GM12878 (cell line): ENCODE data around the gene YAP1. TPM values are rescaled to one million over a fixed set of nuclear protein-coding genes. Genes with fewer than 3 reads are reported as not detected.

Experiments
- ATAC-seq: fragments of 200-7000 bp; cut with Tn5 transposase; 3 replicates; pipeline ENCODE4 v1.9.1; 2020; ENCODE audit warnings: mild to moderate bottlenecking, moderate library complexity
- BruUV-seq: library from RNA; stranded (reverse); fragments of 400-500 nt; replicated peaks from 2 replicates; lab custom pipeline; 2021; lab: Mats Ljungman, UMichigan
- CTCF ChIA-PET: fragments of 300-600 bp; sonication (Branson Sonifier 250); formaldehyde crosslinking; extraction: SDS; loops from one replicate; lab custom pipeline; 2021; ENCODE audit warnings: inconsistent platforms; lab: Yijun Ruan, JAX
- POLR2A ChIA-PET: fragments of 350-600 bp; formaldehyde crosslinking; extraction: SDS; loops from one replicate; lab custom pipeline; 2021; ENCODE audit warnings: inconsistent platforms; lab: Charles Lee
- RAD21 ChIA-PET: fragments of 300-600 bp; sonication (Branson Sonifier 250); formaldehyde crosslinking; loops from one replicate; lab custom pipeline; 2023; ENCODE audit warnings: antibody characterized with exemption; ENCODE audit not compliant: unreplicated experiment; lab: Charles Lee
- SMC1A ChIA-PET: fragments of 300-600 bp; sonication (Branson Sonifier 250); formaldehyde crosslinking; loops from one replicate; lab custom pipeline; 2023; ENCODE audit not compliant: unreplicated experiment, uncharacterized antibody; lab: Charles Lee
- DNase-seq: peaks from one replicate; pipeline ENCODE4 v3.0.0-alpha.2; 2011; ENCODE audit warnings: low read depth, low spot score
- FAIRE-seq: peaks from 3 replicates; lab custom pipeline; 2011; peaks lifted over from hg19 to GRCh38; lab: Jason Lieb, UNC
- H2AFZ ChIP-seq: 2 replicates; pipeline ENCODE4 v1.6.0; 2011; ENCODE audit warnings: low read depth, low read length, control low read depth; ENCODE audit not compliant: control insufficient read depth
- H3K27ac ChIP-seq: 2 replicates; pipeline ENCODE4 v1.5.1; 2011; ENCODE audit warnings: control low read depth; ENCODE audit not compliant: control insufficient read depth, insufficient read depth
- H3K27me3 ChIP-seq, 2 experiments: replicated peaks in 1 of 2; 2 replicates each; pipeline versions ENCODE4 v1.6.0 to v1.6.1; 2011; ENCODE audit warnings: low read length in 1 of 2; ENCODE audit not compliant: control insufficient read depth in 2 of 2, insufficient read depth in 2 of 2
- H3K36me3 ChIP-seq, 2 experiments: 2 replicates each; pipeline ENCODE4 v1.5.1; 2011; ENCODE audit warnings: low read length in 1 of 2; ENCODE audit not compliant: control insufficient read depth in 2 of 2, insufficient read depth in 2 of 2
- H3K4me1 ChIP-seq: 2 replicates; pipeline ENCODE4 v1.6.1; 2011; ENCODE audit warnings: mild to moderate bottlenecking, low read length, moderate library complexity, mixed read lengths; ENCODE audit not compliant: control insufficient read depth, insufficient read depth
- H3K4me2 ChIP-seq: 2 replicates; pipeline ENCODE4 v1.6.0; 2011; ENCODE audit warnings: control low read depth; ENCODE audit not compliant: control insufficient read depth, insufficient read depth
- H3K4me3 ChIP-seq: fragments of 200-600 bp; sonication (generic); 2 replicates; pipeline ENCODE4 v1.5.1; 2016
- H3K79me2 ChIP-seq: 2 replicates; pipeline ENCODE4 v1.6.0; 2011; ENCODE audit warnings: low read length; ENCODE audit not compliant: control insufficient read depth, insufficient read depth
- H3K9ac ChIP-seq: 2 replicates; pipeline ENCODE4 v1.8.0; 2011; ENCODE audit warnings: low read length, control low read depth, mixed read lengths; ENCODE audit not compliant: control insufficient read depth, insufficient read depth
- H3K9me3 ChIP-seq: replicated peaks from 3 replicates; pipeline ENCODE4 v1.5.1; 2011; ENCODE audit warnings: mild to moderate bottlenecking, low read length; ENCODE audit not compliant: control insufficient read depth, insufficient read depth
- H4K20me1 ChIP-seq: 2 replicates; pipeline ENCODE4 v1.6.0; 2011; ENCODE audit not compliant: control insufficient read depth, insufficient read depth
- CBFB ChIP-seq: IDR thresholded peaks from 2 replicates; pipeline ENCODE4 v1.6.1; 2016; ENCODE audit warnings: antibody characterized with exemption, low read depth
- EZH2 ChIP-seq: IDR thresholded peaks from 2 replicates; pipeline ENCODE4 v1.6.1; 2012; ENCODE audit warnings: low read depth, mild to moderate bottlenecking, control low read depth, inconsistent platforms, low read length, borderline replicate concordance; ENCODE audit not compliant: control insufficient read depth
- HDAC6 ChIP-seq: fragments of 200-600 bp; sonication (generic); IDR thresholded peaks from one replicate; pipeline ENCODE4 v1.8.0; 2017; ENCODE audit warnings: antibody characterized with exemption; ENCODE audit not compliant: unreplicated experiment
- HDGF ChIP-seq: fragments of 450-650 bp; IDR thresholded peaks from 2 replicates; pipeline ENCODE4 v1.6.1; 2016; ENCODE audit warnings: antibody characterized with exemption
- KDM1A ChIP-seq: fragments of 200-600 bp; sonication (generic); IDR thresholded peaks from 2 replicates; pipeline ENCODE4 v1.6.1; 2016; ENCODE audit warnings: borderline replicate concordance
- in situ Hi-C: fragments of 300-500 bp; cut with MboI; formaldehyde crosslinking; loops from 9 replicates; pipeline ENCODE4 v1.14.3; 2018; ENCODE audit warnings: mixed read lengths
- intact Hi-C: fragments of 100-400 bp; cut with micrococcal nuclease; formaldehyde crosslinking; loops from one replicate; pipeline ENCODE4 v1.14.2; 2022; ENCODE audit not compliant: unreplicated experiment
- polyA plus RNA-seq, 11 experiments: library from polyadenylated mRNA; depleted of rRNA in 4 of 11; unstranded in 6 of 11; stranded (reverse) in 5 of 11; fragments of >200 nt; fragmentation: Nextera tagmentation in 4 of 11; fragmentation: Illumina TruSeq in 1 of 11; extraction: Ambion mirVana in 4 of 11; extraction: Trizol in 1 of 11; gene quantifications; 1 replicate in 1 of 11; 2 replicates in 10 of 11; pipeline versions ENCODE4 v1.2.1 to v1.2.3, GENCODE V29; 2011 to 2016; ENCODE audit warnings: inconsistent platforms in 2 of 11, missing spikeins in 2 of 11, low read depth in 1 of 11
- total RNA-seq, 4 experiments: library from RNA; depleted of rRNA in 3 of 4; stranded (reverse); fragments of >200 nt in 3 of 4; fragmentation: Illumina TruSeq in 1 of 4; extraction: Trizol in 1 of 4; gene quantifications; 2 replicates each; pipeline versions ENCODE4 v1.2.1 to v1.2.3, GENCODE V29; 2013 to 2021
- TF ChIP-seq, protein P1 (sequence below): fragments of 450-650 bp; formaldehyde crosslinking; IDR thresholded peaks from 2 replicates; pipeline ENCODE4 v1.4.0; 2022; ENCODE audit warnings: mild to moderate bottlenecking, moderate library complexity
- TF ChIP-seq, protein P2 (sequence below): fragments of 450-650 bp; IDR thresholded peaks from 2 replicates; pipeline ENCODE4 v1.6.1; 2016; ENCODE audit warnings: mild to moderate bottlenecking
- TF ChIP-seq, protein P3 (sequence below): fragments of 450-650 bp; IDR thresholded peaks from 2 replicates; pipeline ENCODE4 v1.6.1; 2017; ENCODE audit warnings: mild to moderate bottlenecking, moderate library complexity
- TF ChIP-seq, protein P4 (sequence below): fragments of 450-650 bp; IDR thresholded peaks from 2 replicates; pipeline ENCODE4 v1.6.1; 2017; ENCODE audit warnings: borderline replicate concordance
- TF ChIP-seq, protein P5 (sequence below): fragments of 450-650 bp; IDR thresholded peaks from 2 replicates; pipeline ENCODE4 v1.6.1; 2017; ENCODE audit warnings: mild to moderate bottlenecking, moderate library complexity

The YAP1 gene
- total and polyA plus RNA-seq, 10 of the 15 experiments (the other 5 are each of a cell fraction or from before 2014, with no cell fraction given), result 0.03 to 0.33 (median 0.10) TPM; not detected in 6

DNA sequence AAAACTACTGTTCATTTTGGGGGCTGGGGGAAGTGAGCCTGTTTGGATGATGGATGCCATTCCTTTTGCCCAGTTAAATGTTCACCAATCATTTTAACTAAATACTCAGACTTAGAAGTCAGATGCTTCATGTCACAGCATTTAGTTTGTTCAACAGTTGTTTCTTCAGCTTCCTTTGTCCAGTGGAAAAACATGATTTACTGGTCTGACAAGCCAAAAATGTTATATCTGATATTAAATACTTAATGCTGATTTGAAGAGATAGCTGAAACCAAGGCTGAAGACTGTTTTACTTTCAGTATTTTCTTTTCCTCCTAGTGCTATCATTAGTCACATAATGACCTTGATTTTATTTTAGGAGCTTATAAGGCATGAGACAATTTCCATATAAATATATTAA, 119.9 kb downstream of the YAP1 start:
- Histone ChIP-seq H3K36me3 (no peaks in the 10 kb centered on the region), H2AFZ (no peak overlapping the region), H3K27me3 (no peaks in the 10 kb centered on the region; a peak in 2 of 4 replicates), H3K4me3 (no peak overlapping the region), H3K9me3 (no peaks in the 10 kb centered on the region), H3K9ac (no peak overlapping the region), H3K27ac (no peak overlapping the region), H3K4me1 (no peaks in the 10 kb centered on the region), H3K79me2 (no peaks in the 10 kb centered on the region), H4K20me1 (no peaks in the 10 kb centered on the region), H3K4me2 (no peak overlapping the region)
- in situ Hi-C loops (no loop called here), intact Hi-C loops (no loop called here)
- POLR2A ChIA-PET, result no interaction called here
- FAIRE-seq, result no peak
- RAD21 ChIA-PET, result no interaction called here
- no peak for DNase-seq
- SMC1A ChIA-PET, result interaction anchor here (0.9 to 1.5 kb wide), 3 partner anchors 13 to 42 kb away, joined by 3 read pairs; no protein-coding TSS in a partner anchor
- CTCF ChIA-PET, result no interaction called here
- ATAC-seq, result no peak
- BruUV-seq, result no TSS peak
- TF ChIP-seq, protein P1, sequence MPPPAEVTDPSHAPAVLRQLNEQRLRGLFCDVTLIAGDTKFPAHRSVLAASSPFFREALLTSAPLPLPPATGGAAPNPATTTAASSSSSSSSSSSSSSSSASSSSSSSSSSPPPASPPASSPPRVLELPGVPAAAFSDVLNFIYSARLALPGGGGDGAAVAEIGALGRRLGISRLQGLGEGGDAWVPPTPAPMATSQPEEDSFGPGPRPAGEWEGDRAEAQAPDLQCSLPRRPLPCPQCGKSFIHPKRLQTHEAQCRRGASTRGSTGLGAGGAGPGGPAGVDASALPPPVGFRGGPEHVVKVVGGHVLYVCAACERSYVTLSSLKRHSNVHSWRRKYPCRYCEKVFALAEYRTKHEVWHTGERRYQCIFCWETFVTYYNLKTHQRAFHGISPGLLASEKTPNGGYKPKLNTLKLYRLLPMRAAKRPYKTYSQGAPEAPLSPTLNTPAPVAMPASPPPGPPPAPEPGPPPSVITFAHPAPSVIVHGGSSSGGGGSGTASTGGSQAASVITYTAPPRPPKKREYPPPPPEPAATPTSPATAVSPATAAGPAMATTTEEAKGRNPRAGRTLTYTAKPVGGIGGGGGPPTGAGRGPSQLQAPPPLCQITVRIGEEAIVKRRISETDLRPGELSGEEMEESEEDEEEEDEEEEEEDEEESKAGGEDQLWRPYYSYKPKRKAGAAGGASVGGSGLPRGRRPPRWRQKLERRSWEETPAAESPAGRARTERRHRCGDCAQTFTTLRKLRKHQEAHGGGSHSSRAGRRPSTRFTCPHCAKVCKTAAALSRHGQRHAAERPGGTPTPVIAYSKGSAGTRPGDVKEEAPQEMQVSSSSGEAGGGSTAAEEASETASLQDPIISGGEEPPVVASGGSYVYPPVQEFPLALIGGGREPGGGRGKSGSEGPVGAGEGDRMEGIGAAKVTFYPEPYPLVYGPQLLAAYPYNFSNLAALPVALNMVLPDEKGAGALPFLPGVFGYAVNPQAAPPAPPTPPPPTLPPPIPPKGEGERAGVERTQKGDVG (CRISPR knock-in tag), result no peak
- TF ChIP-seq HDAC6, result no peak
- TF ChIP-seq, protein P2, sequence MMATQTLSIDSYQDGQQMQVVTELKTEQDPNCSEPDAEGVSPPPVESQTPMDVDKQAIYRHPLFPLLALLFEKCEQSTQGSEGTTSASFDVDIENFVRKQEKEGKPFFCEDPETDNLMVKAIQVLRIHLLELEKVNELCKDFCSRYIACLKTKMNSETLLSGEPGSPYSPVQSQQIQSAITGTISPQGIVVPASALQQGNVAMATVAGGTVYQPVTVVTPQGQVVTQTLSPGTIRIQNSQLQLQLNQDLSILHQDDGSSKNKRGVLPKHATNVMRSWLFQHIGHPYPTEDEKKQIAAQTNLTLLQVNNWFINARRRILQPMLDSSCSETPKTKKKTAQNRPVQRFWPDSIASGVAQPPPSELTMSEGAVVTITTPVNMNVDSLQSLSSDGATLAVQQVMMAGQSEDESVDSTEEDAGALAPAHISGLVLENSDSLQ, result no peak
- TF ChIP-seq CBFB, result no peak
- TF ChIP-seq KDM1A, result no peak
- TF ChIP-seq, protein P3, sequence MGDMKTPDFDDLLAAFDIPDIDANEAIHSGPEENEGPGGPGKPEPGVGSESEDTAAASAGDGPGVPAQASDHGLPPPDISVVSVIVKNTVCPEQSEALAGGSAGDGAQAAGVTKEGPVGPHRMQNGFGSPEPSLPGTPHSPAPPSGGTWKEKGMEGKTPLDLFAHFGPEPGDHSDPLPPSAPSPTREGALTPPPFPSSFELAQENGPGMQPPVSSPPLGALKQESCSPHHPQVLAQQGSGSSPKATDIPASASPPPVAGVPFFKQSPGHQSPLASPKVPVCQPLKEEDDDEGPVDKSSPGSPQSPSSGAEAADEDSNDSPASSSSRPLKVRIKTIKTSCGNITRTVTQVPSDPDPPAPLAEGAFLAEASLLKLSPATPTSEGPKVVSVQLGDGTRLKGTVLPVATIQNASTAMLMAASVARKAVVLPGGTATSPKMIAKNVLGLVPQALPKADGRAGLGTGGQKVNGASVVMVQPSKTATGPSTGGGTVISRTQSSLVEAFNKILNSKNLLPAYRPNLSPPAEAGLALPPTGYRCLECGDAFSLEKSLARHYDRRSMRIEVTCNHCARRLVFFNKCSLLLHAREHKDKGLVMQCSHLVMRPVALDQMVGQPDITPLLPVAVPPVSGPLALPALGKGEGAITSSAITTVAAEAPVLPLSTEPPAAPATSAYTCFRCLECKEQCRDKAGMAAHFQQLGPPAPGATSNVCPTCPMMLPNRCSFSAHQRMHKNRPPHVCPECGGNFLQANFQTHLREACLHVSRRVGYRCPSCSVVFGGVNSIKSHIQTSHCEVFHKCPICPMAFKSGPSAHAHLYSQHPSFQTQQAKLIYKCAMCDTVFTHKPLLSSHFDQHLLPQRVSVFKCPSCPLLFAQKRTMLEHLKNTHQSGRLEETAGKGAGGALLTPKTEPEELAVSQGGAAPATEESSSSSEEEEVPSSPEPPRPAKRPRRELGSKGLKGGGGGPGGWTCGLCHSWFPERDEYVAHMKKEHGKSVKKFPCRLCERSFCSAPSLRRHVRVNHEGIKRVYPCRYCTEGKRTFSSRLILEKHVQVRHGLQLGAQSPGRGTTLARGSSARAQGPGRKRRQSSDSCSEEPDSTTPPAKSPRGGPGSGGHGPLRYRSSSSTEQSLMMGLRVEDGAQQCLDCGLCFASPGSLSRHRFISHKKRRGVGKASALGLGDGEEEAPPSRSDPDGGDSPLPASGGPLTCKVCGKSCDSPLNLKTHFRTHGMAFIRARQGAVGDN, result no peak
- TF ChIP-seq EZH2, result no peak
- no peak for TF ChIP-seq HDGF
- TF ChIP-seq, protein P4, sequence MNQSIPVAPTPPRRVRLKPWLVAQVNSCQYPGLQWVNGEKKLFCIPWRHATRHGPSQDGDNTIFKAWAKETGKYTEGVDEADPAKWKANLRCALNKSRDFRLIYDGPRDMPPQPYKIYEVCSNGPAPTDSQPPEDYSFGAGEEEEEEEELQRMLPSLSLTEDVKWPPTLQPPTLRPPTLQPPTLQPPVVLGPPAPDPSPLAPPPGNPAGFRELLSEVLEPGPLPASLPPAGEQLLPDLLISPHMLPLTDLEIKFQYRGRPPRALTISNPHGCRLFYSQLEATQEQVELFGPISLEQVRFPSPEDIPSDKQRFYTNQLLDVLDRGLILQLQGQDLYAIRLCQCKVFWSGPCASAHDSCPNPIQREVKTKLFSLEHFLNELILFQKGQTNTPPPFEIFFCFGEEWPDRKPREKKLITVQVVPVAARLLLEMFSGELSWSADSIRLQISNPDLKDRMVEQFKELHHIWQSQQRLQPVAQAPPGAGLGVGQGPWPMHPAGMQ, result no peak
- TF ChIP-seq, protein P5, sequence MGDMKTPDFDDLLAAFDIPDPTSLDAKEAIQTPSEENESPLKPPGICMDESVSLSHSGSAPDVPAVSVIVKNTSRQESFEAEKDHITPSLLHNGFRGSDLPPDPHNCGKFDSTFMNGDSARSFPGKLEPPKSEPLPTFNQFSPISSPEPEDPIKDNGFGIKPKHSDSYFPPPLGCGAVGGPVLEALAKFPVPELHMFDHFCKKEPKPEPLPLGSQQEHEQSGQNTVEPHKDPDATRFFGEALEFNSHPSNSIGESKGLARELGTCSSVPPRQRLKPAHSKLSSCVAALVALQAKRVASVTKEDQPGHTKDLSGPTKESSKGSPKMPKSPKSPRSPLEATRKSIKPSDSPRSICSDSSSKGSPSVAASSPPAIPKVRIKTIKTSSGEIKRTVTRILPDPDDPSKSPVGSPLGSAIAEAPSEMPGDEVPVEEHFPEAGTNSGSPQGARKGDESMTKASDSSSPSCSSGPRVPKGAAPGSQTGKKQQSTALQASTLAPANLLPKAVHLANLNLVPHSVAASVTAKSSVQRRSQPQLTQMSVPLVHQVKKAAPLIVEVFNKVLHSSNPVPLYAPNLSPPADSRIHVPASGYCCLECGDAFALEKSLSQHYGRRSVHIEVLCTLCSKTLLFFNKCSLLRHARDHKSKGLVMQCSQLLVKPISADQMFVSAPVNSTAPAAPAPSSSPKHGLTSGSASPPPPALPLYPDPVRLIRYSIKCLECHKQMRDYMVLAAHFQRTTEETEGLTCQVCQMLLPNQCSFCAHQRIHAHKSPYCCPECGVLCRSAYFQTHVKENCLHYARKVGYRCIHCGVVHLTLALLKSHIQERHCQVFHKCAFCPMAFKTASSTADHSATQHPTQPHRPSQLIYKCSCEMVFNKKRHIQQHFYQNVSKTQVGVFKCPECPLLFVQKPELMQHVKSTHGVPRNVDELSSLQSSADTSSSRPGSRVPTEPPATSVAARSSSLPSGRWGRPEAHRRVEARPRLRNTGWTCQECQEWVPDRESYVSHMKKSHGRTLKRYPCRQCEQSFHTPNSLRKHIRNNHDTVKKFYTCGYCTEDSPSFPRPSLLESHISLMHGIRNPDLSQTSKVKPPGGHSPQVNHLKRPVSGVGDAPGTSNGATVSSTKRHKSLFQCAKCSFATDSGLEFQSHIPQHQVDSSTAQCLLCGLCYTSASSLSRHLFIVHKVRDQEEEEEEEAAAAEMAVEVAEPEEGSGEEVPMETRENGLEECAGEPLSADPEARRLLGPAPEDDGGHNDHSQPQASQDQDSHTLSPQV, result no peak
